ENCODE results near the gene C19orf25.

- TF ChIP-seq CTCF (conservative IDR thresholded peaks at IDR 0.05; ENCODE audit: low read depth, low read length), result no peak
- no peak for TF ChIP-seq EZH2 (IDR thresholded peaks at IDR 0.05; ENCODE audit: borderline replicate concordance, low read depth, low read length, poor library complexity, severe bottlenecking)
Measured at GRCh38 chr19:1438933-1439354, 40.1 kb downstream of the C19orf25 start.
